H1 (cell line): ENCODE results near the gene PAQR5. TPM values are rescaled to one million over a fixed set of nuclear protein-coding genes. Genes with fewer than 3 reads are reported as not detected.

Experiments
- CTCF ChIA-PET: fragments of 300-600 bp; sonication (Branson Sonifier 250); formaldehyde crosslinking; loops from one replicate; lab custom pipeline; 2021; ENCODE audit not compliant: partially characterized antibody; lab: Charles Lee
- POLR2A ChIA-PET: fragments of 300-600 bp; sonication (Branson Sonifier 250); formaldehyde crosslinking; loops from one replicate; lab custom pipeline; 2021; ENCODE audit warnings: inconsistent platforms; ENCODE audit not compliant: partially characterized antibody; lab: Charles Lee
- DNase-seq, 2 experiments: peaks; one replicate each; pipeline versions ENCODE4 v3.0.0 to v3.0.0-alpha.2; 2010 to 2022; ENCODE audit warnings: low spot score in 2 of 2, low read depth in 1 of 2, mixed read lengths in 1 of 2
- FAIRE-seq: peaks from 2 replicates; lab custom pipeline; 2011; peaks lifted over from hg19 to GRCh38; lab: Jason Lieb, UNC
- H2AFZ ChIP-seq: 2 replicates; pipeline ENCODE4 v1.8.1; 2012; ENCODE audit warnings: low read length, inconsistent platforms
- H2AK5ac ChIP-seq: 2 replicates; pipeline ENCODE4 v1.6.1; 2013; ENCODE audit warnings: low read depth, low read length
- H2BK120ac ChIP-seq: replicated peaks from 2 replicates; pipeline ENCODE3; 2013; ENCODE audit warnings: low read depth, low read length, inconsistent platforms
- H2BK12ac ChIP-seq: 2 replicates; pipeline ENCODE4 v1.6.1; 2013; ENCODE audit warnings: low read depth, low read length
- H2BK15ac ChIP-seq: 2 replicates; pipeline ENCODE4 v1.6.1; 2013; ENCODE audit warnings: low read length
- H2BK20ac ChIP-seq: 2 replicates; pipeline ENCODE4 v1.6.1; 2013; ENCODE audit warnings: low read length
- H2BK5ac ChIP-seq: 2 replicates; pipeline ENCODE4 v1.6.1; 2013; ENCODE audit warnings: low read depth, low read length
- H3K14ac ChIP-seq: 2 replicates; pipeline ENCODE4 v1.6.1; 2013; ENCODE audit warnings: inconsistent platforms; ENCODE audit not compliant: insufficient read length
- H3K18ac ChIP-seq: 2 replicates; pipeline ENCODE4 v1.6.1; 2013; ENCODE audit warnings: low read length; ENCODE audit errors: extremely low read depth
- H3K23ac ChIP-seq: 2 replicates; pipeline ENCODE4 v1.6.1; 2013; ENCODE audit warnings: inconsistent platforms; ENCODE audit not compliant: insufficient read length
- H3K23me2 ChIP-seq: 2 replicates; pipeline ENCODE4 v1.6.1; 2013; ENCODE audit warnings: low read depth, low read length
- H3K27ac ChIP-seq: 2 replicates; pipeline ENCODE4 v1.6.1; 2011; ENCODE audit warnings: low read depth, low read length, inconsistent platforms
- H3K27me3 ChIP-seq, 4 experiments: replicated peaks in 1 of 4; 1 replicate in 1 of 4; 2 replicates in 3 of 4; pipeline versions ENCODE4 v1.6.1 to v1.8.1; 2011 to 2013; ENCODE audit warnings: low read length in 3 of 4, mild to moderate bottlenecking in 3 of 4, inconsistent platforms in 2 of 4, mixed read lengths in 2 of 4, moderate library complexity in 1 of 4; ENCODE audit not compliant: control insufficient read depth in 3 of 4, insufficient read depth in 3 of 4; ENCODE audit errors: extremely low read depth in 1 of 4
- H3K36me3 ChIP-seq, 4 experiments: 2 replicates each; pipeline versions ENCODE4 v1.6.1 to v1.8.1; 2011 to 2013; ENCODE audit warnings: mild to moderate bottlenecking in 4 of 4, low read length in 3 of 4, moderate library complexity in 2 of 4, control low read depth in 1 of 4, inconsistent platforms in 1 of 4; ENCODE audit not compliant: insufficient read depth in 4 of 4, control insufficient read depth in 2 of 4
- H3K4ac ChIP-seq: replicated peaks from 2 replicates; pipeline ENCODE3; 2013; ENCODE audit warnings: low read length, low read depth, mixed read lengths, inconsistent platforms; ENCODE audit not compliant: insufficient read length
- H3K4me1 ChIP-seq, 4 experiments: replicated peaks in 1 of 4; 1 replicate in 1 of 4; 2 replicates in 3 of 4; pipeline versions ENCODE4 v1.6.1 to v1.8.1; 2011 to 2013; ENCODE audit warnings: low read length in 3 of 4, inconsistent platforms in 2 of 4, mixed read lengths in 1 of 4; ENCODE audit not compliant: insufficient read depth in 4 of 4, control insufficient read depth in 3 of 4
- H3K4me2 ChIP-seq, 2 experiments: 2 replicates each; pipeline versions ENCODE4 v1.6.1 to v1.8.1; 2011 to 2013; ENCODE audit warnings: low read depth in 2 of 2, low read length in 2 of 2, control low read depth in 1 of 2, inconsistent platforms in 1 of 2, mild to moderate bottlenecking in 1 of 2; ENCODE audit not compliant: insufficient read depth in 1 of 2
- H3K4me3 ChIP-seq, 4 experiments: fragments of 200-600, 300-600 bp in 1 of 4; sonication (generic), shearing (Covaris generic), sonication (Bioruptor Twin) in 1 of 4; 2 replicates each; pipeline versions ENCODE4 v1.5.1 to v1.8.1; 2011 to 2016; ENCODE audit warnings: low read length in 4 of 4, low read depth in 3 of 4, control low read depth in 2 of 4, inconsistent platforms in 2 of 4, mild to moderate bottlenecking in 2 of 4, mixed read lengths in 1 of 4, moderate library complexity in 1 of 4; ENCODE audit not compliant: insufficient read depth in 2 of 4; ENCODE audit errors: extremely low read depth in 1 of 4
- H3K56ac ChIP-seq: replicated peaks from 2 replicates; pipeline ENCODE3; 2013; ENCODE audit warnings: low read depth, mild to moderate bottlenecking, mixed read lengths, low read length, inconsistent platforms; ENCODE audit not compliant: insufficient read length
- H3K79me1 ChIP-seq: 2 replicates; pipeline ENCODE4 v1.6.1; 2013; ENCODE audit warnings: low read depth, low read length, control low read depth
- H3K79me2 ChIP-seq, 2 experiments: 2 replicates each; pipeline versions ENCODE4 v1.6.1 to v1.8.1; 2012 to 2013; ENCODE audit warnings: low read length in 2 of 2, mild to moderate bottlenecking in 2 of 2, inconsistent platforms in 1 of 2; ENCODE audit not compliant: insufficient read depth in 2 of 2, control insufficient read depth in 1 of 2
- H3K9ac ChIP-seq, 4 experiments: replicated peaks in 1 of 4; 1 replicate in 1 of 4; 2 replicates in 3 of 4; pipeline versions ENCODE4 v1.6.1 to v1.8.1; 2011 to 2013; ENCODE audit warnings: low read depth in 3 of 4, low read length in 3 of 4, control low read depth in 2 of 4, mild to moderate bottlenecking in 2 of 4, moderate library complexity in 2 of 4, inconsistent platforms in 1 of 4; ENCODE audit errors: extremely low read depth in 1 of 4
- H3K9me3 ChIP-seq, 2 experiments: 2 replicates each; pipeline versions ENCODE4 v1.6.1 to v1.8.1; 2012 to 2013; ENCODE audit warnings: mild to moderate bottlenecking in 2 of 2, moderate library complexity in 2 of 2, control low read depth in 1 of 2, inconsistent platforms in 1 of 2, low read depth in 1 of 2, low read length in 1 of 2, mixed read lengths in 1 of 2; ENCODE audit not compliant: insufficient read depth in 2 of 2
- H4K20me1 ChIP-seq, 2 experiments: replicated peaks in 1 of 2; 2 replicates each; pipeline versions ENCODE3 to v1.8.1; 2011 to 2013; ENCODE audit warnings: inconsistent platforms in 2 of 2, low read length in 2 of 2, mild to moderate bottlenecking in 1 of 2; ENCODE audit not compliant: insufficient read depth in 2 of 2, control insufficient read depth in 1 of 2
- H4K5ac ChIP-seq: 2 replicates; pipeline ENCODE4 v1.6.1; 2013; ENCODE audit warnings: low read length, low read depth, mixed read lengths, inconsistent platforms; ENCODE audit not compliant: insufficient read length
- H4K8ac ChIP-seq: 2 replicates; pipeline ENCODE4 v1.8.0; 2013; ENCODE audit warnings: mild to moderate bottlenecking, moderate library complexity, low read length, inconsistent platforms; ENCODE audit not compliant: insufficient read depth; ENCODE audit errors: extremely low read depth
- H4K91ac ChIP-seq: replicated peaks from 2 replicates; pipeline ENCODE3; 2013; ENCODE audit warnings: low read length, mixed read lengths, inconsistent platforms; ENCODE audit not compliant: insufficient read length
- CHD1 ChIP-seq: IDR thresholded peaks from 2 replicates; pipeline ENCODE4 v1.6.1; 2012; ENCODE audit warnings: low read depth, low read length, improper control_type of control experiment
- EZH2 ChIP-seq: fragments of 200-600 bp; sonication (generic); IDR thresholded peaks from 2 replicates; pipeline ENCODE4 v1.7.1; 2012; ENCODE audit warnings: low read depth, mild to moderate bottlenecking, moderate library complexity, low read length, inconsistent platforms; ENCODE audit not compliant: severe bottlenecking
- HDAC6 ChIP-seq: IDR thresholded peaks from one replicate; pipeline ENCODE4 v1.7.1; 2012; ENCODE audit warnings: low read depth, mild to moderate bottlenecking, inconsistent platforms, low read length, moderate library complexity
- SIN3A ChIP-seq, 2 experiments: IDR thresholded peaks in 1 of 2; conservative IDR thresholded peaks in 1 of 2; 2 replicates each; pipeline ENCODE4 v1.6.1; 2011 to 2012; ENCODE audit warnings: low read length in 2 of 2, improper control_type of control experiment in 1 of 2, low read depth in 1 of 2, mild to moderate bottlenecking in 1 of 2
- WGBS, 2 experiments: shearing (Covaris generic) in 1 of 2; methylation state at CpG; one replicate each; pipeline versions ENCODE4 v1.1.6 to v1.1.7; 2013 to 2015; ENCODE audit warnings: low lambda C conversion rate in 2 of 2, mixed read lengths in 2 of 2, inconsistent platforms in 1 of 2, low coverage in 1 of 2, missing lambda C conversion rate in 1 of 2; ENCODE audit not compliant: insufficient replicate concordance in 2 of 2, insufficient coverage in 1 of 2, insufficient read length in 1 of 2; ENCODE audit errors: extremely low coverage in 1 of 2, missing lambda C conversion rate in 1 of 2; 5-methylcytosine and 5-hydroxymethylcytosine counted together
- polyA plus RNA-seq, 7 experiments: library from polyadenylated mRNA; depleted of rRNA in 3 of 7; stranded (reverse) in 5 of 7; unstranded in 2 of 7; fragments of >200 nt in 5 of 7; fragments of 200-250 nt in 2 of 7; gene quantifications; 1 replicate in 5 of 7; 2 replicates in 1 of 7; 4 replicates in 1 of 7; pipeline versions ENCODE4 v1.2.1 to v1.2.3, GENCODE V29; 2011 to 2013; ENCODE audit warnings: missing spikeins in 2 of 7, mixed read lengths in 2 of 7
- total RNA-seq: library from RNA; stranded (reverse); fragmentation: NEBNext Ultra II Directional; extraction: Animal tissue kit (Norgen Biotek cat#: 25700); gene quantifications from 2 replicates; pipeline ENCODE4 v1.2.1, GENCODE V29; 2021
- TF ChIP-seq, protein P1 (sequence below): IDR thresholded peaks from 2 replicates; pipeline ENCODE4 v1.6.1; 2012; ENCODE audit warnings: inconsistent platforms

The PAQR5 gene
- total and polyA plus RNA-seq, 2 of the 8 experiments (the other 6 are each of a cell fraction or from before 2014, with no cell fraction given), result 8.7 to 18.1 TPM

DNA sequence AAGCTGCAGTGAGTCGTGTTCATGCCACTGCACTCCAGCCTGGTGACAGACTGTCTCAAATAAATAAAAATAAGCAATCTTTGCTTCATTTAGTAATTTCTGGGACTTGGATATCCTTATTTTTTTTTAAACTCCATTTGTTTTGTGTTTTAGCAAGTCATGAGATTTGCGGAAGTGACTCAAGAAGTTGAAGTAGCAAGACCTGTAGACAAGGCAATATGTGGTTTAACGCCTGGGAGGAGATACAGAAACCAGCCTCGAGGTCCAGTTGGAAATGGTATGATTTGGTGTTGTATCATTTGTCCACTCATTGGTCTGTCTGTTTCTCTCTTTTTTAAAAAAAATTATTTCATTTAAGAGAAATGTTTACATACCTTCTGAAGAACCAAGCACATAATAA, 137.3 kb downstream of the PAQR5 start:
- FAIRE-seq, result no peak

More for the DNA sequence above, 137.3 kb downstream of the PAQR5 start:
- Histone ChIP-seq H2BK120ac (no peak overlapping the region), H4K8ac (no peak overlapping the region), H2BK5ac (no peak overlapping the region), H3K23ac (no peak overlapping the region), H3K79me2 (no peaks in the 10 kb centered on the region; a peak in 1 of 4 replicates), H4K91ac (no peak overlapping the region), H3K9ac (no peak overlapping the region), H3K36me3 (peaks cover 14 to 78% (median 64%) of the 10 kb centered on the region in 4 experiments), H3K9me3 (no peaks in the 10 kb centered on the region), H3K4me2 (no peak overlapping the region), H3K56ac (no peak overlapping the region), H3K18ac (no peak overlapping the region), H2AK5ac (no peak overlapping the region), H2AFZ (no peak overlapping the region), H3K27me3 (no peaks in the 10 kb centered on the region), H3K14ac (no peak overlapping the region), H2BK12ac (no peak overlapping the region), H2BK20ac (no peak overlapping the region), H3K4ac (no peak overlapping the region), H3K23me2 (no peaks in the 10 kb centered on the region), H2BK15ac (no peak overlapping the region), H3K4me1 (no peaks in the 10 kb centered on the region; a peak in 1 of 7 replicates), H3K4me3 (no peak overlapping the region), H3K27ac (no peak overlapping the region), H4K20me1 (peaks cover 0 to 3% of the 10 kb centered on the region in 2 experiments), H4K5ac (no peak overlapping the region), H3K79me1 (0 out of 2 replicates have a peak, but pooled peaks cover 3% of the 10 kb centered on the region)
- CTCF ChIA-PET, result no interaction called here
- WGBS, 2 experiments, result 96% methylated on average over 4 of the region's 4 CpGs; no CpG with 5 or more reads in 1 of the 2 experiments
- TF ChIP-seq CHD1, result no peak
- TF ChIP-seq, protein P1, sequence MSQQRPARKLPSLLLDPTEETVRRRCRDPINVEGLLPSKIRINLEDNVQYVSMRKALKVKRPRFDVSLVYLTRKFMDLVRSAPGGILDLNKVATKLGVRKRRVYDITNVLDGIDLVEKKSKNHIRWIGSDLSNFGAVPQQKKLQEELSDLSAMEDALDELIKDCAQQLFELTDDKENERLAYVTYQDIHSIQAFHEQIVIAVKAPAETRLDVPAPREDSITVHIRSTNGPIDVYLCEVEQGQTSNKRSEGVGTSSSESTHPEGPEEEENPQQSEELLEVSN, result no peak
- TF ChIP-seq EZH2, result no peak
- TF ChIP-seq HDAC6, result no peak
- TF ChIP-seq SIN3A (conservative IDR thresholded peaks at IDR 0.05 in 1 of 2, IDR thresholded peaks at IDR 0.05 in 1 of 2; ENCODE audit: low read depth in 1 of 2, low read length in 2 of 2), result no peak
- POLR2A ChIA-PET, result interaction anchor here (0.8 to 2.0 kb wide), 3 partner anchors 11 to 361 kb away, joined by 4 to 6 read pairs (median 4); partner anchors contain the start of gene RPLP1
- no peak for DNase-seq
